ENCODE measurements around the gene PYROXD2.
A peak's percentile ranks its signal among the peaks of the same experiment; 100 is the strongest.

Gene PYROXD2

GRCh38 chr10:98414932-98415730 lies at the start of gene PYROXD2:
TSS of gene PYROXD2 (minus strand) at chr10:98415182. CDS start at chr10:98415135, 47 bp downstream.
- peak; percentile 94 for DNase-seq

- DNase-seq: no peak
Measured at GRCh38 chr10:98463976-98464754, 49.2 kb upstream of the PYROXD2 start.

DNA sequence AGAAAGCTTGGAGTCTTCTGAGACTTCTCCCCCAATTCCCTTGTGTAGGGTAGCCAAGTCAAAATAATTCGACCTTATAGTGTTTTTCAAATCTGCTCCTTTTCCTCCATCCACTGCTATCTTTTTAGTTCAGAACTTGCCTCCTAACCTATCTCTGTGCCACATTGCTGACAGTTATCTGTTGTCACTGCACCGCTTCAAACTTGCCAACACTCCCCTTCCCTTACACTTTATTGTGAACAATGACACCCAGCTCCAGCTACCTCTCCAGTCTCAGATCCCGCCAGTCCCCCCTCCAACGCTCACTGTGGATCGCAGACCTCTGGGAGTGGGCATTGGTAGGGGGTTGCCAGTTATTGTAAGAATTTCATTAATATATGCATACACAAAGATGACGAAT lies 48.0 kb upstream of the PYROXD2 start:
- DNase-seq: no peak

- DNase-seq: no peak
Measured at GRCh38 chr10:98461500-98461842, 46.5 kb upstream of the PYROXD2 start.

- DNase-seq: peak; percentile 89
Measured at GRCh38 chr10:98460837-98461499, 46.0 kb upstream of the PYROXD2 start.

GRCh38 chr10:98458809-98459784 lies 44.1 kb upstream of the PYROXD2 start:
- no peak for DNase-seq

- no peak for DNase-seq
Measured at GRCh38 chr10:98457721-98458120, 42.7 kb upstream of the PYROXD2 start.

DNA sequence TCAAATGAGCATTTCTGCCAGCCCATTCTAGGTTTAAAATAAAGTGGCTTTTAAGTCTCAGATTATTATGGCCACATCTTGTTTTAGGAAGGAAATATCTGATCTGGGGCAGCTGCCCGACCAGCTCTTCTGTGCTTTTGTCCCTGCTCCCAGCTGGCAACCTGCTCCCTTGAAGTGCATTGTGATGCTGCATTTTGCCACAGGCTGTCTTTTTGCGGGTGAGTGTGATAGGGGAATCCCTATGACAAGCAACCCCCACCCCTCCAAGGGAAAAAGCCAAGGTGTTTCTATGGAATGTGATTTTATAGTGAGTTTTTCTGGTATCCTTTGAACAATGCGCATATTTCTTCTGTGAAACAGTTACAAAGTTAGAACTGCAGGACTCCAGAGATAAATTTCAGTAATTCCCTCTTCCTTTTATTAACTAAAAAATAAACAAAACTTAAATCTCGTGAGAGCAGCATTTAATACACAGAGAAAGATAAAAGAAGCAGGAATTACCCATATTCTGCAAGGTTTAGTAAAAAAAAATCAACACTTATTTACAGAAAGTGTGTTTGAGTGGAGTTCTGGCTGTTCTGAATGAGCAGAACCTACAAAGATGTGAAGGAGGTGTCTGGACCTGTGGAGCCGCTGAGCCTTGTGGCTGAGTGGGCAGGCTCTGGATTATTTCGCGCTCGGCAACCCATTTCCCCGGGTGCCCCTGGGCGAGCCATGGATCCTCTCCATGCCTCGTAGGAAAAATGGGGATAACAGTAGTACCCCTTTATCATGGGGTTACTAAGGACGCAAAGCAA lies 41.9 kb upstream of the PYROXD2 start:
- no peak for DNase-seq

- no peak for DNase-seq
Measured at GRCh38 chr10:98456043-98456570, 41.1 kb upstream of the PYROXD2 start.

DNA sequence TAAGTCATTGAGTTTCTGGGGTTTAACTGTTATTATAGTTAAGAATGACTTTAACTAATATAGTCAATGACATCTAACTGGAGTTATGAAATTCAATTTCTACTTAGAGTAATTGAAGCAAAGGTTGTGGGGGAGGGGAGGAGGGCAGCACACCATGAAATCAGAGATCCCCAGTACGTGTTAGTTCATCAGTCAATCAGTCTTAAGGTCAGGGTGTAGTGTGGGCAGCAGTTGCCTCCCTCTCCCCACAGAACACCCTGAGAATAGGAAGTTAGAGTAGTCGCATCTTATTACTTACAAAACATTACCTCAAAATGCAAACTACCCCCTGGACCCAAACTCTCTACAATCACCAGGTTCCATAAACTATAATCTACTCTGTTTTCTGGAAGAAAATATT lies 38.7 kb upstream of the PYROXD2 start:
- DNase-seq: no peak

GRCh38 chr10:98450618-98451017 lies 35.6 kb upstream of the PYROXD2 start:
- no peak for DNase-seq

DNA sequence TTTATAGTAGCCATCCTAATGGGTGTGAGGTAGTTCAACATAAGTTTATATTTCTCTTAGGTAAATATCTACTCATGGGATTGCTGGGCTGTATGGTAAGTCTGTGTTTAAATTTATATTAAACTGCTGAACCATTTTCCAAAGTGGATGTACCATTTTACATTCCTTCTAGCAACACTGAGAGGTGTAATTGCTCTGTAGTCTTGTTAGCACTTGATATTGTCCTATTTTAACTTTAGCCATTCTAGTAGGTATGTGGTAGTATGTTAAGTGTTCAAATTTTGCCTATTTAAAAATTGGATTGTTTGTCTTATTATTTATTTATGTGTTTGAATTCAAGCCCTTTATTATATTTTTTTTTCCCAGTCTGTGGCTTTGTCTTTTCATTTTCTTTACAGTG lies 34.3 kb upstream of the PYROXD2 start:
- DNase-seq: no peak

DNA sequence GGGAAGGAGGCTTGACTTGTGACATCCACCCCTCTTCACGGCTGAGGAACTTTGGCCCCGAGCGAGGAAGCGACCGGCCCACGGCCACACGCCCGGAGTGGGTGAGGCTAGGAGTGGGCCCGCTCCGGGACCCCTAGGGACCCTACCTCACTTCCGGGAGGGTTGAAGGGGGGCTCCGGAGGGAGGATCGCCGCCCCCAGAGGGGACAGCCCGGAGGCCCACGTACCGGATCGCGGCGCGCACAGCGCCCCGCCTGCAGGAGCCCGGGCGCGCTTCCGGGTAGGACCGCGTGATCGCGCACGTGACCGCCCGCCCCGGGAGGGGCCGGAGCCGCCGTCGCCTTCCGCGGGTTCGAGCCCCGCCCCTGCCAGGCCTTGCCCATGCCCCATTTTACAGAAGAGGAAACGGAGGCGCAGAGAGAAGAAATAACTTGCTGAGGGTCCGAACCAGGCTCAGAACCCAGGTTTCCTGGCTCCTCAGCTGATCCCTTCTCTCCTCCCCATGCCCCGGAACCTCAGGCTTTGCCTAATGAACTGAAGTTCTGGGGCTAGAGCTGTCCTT lies 31.8 kb upstream of the PYROXD2 start, which contains the start of gene HPS1:
TSS of gene HPS1 (minus strand) at position 275 of the 561 bp plus-strand sequence. CDS start 3,695 bp downstream, outside the sequence.
- DNase-seq: peak; percentile 75

- DNase-seq: peak; percentile 26
Measured at GRCh38 chr10:98446151-98446660, 31.2 kb upstream of the PYROXD2 start.

GRCh38 chr10:98445200-98445812 lies 30.3 kb upstream of the PYROXD2 start:
- no peak for DNase-seq

- DNase-seq: no peak
Measured at GRCh38 chr10:98444314-98445006, 29.5 kb upstream of the PYROXD2 start.

GRCh38 chr10:98438715-98439114 lies 23.7 kb upstream of the PYROXD2 start:
- no peak for DNase-seq

DNA sequence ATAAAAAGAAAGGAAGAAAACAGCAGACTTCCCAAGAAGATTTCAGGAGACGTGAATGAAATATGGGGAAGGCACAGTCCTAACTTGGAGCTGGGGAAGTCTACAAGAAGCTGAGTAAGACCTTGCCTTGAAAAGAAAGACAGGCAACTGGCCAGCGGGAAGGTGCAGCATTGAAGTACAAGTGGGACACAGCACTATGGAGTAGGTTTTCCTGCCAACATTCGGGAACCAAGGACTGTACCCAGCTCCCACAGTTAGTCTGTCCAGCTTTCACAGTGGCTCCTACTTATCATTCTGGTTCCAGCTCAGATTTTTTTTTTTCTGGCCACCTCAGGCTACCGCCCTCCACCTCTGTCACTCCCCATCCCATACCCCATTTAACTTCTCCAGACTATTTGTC lies 21.7 kb upstream of the PYROXD2 start:
- DNase-seq: no peak

GRCh38 chr10:98435178-98435577 lies 20.2 kb upstream of the PYROXD2 start:
- no peak for DNase-seq
